Measurements from ENCODE around the gene PLCD3.

- TF ChIP-seq POLR2A (IDR thresholded peaks at IDR 0.05), result no peak
- TF ChIP-seq CTCF (IDR thresholded peaks at IDR 0.05), result no peak
Observed at GRCh38 chr17:45096926-45097325, 35.4 kb downstream of the PLCD3 start.

Data from adrenal gland (tissue), 5 donors.